ENCODE measurements around the gene USP10.

DNA sequence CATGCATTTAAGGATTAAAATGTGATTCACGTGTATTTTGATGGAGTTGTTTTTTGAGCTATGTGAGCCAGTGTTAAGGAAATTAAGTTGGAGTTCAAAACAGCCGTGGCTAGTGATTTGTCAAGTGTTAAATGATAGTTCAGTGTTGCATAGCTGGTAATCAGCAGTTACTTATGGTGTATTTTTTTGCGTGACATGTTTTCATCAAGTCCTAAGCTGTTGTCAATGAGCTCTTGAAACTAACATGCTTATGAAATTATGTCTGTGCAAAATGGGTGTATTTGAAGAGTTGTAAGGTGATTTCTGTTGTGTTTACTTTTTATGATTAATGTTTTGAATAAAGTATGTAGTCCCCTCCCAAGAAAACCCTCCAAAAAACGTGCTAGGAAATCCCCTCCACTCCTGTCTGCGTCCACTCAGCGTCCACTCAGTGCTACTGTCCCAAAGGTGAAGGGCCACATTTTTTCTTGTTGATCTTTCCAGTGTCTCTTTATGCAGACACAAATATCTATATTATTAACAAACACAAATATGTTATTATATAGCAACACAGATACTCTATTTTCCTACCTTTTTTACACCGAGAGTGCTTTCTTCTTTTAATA lies 30.0 kb downstream of the USP10 start:
- TF ChIP-seq, protein P1, sequence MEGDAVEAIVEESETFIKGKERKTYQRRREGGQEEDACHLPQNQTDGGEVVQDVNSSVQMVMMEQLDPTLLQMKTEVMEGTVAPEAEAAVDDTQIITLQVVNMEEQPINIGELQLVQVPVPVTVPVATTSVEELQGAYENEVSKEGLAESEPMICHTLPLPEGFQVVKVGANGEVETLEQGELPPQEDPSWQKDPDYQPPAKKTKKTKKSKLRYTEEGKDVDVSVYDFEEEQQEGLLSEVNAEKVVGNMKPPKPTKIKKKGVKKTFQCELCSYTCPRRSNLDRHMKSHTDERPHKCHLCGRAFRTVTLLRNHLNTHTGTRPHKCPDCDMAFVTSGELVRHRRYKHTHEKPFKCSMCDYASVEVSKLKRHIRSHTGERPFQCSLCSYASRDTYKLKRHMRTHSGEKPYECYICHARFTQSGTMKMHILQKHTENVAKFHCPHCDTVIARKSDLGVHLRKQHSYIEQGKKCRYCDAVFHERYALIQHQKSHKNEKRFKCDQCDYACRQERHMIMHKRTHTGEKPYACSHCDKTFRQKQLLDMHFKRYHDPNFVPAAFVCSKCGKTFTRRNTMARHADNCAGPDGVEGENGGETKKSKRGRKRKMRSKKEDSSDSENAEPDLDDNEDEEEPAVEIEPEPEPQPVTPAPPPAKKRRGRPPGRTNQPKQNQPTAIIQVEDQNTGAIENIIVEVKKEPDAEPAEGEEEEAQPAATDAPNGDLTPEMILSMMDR (IDR thresholded peaks at IDR 0.05) = no peak
- TF ChIP-seq POLR2A (IDR thresholded peaks at IDR 0.05) = no peak
